Heart right ventricle (tissue), 16 donors: ENCODE measurements around the gene PLXNB3. TPM values are rescaled to one million over a fixed set of nuclear protein-coding genes. Genes with fewer than 3 reads are reported as not detected.

ENCODE experiments used
- ATAC-seq, 8 donors: fragments of 200-7000 bp; cut with Tn5 transposase; one replicate each; pipeline ENCODE4 v1.9.1; 2020; ENCODE audit warnings: mild to moderate bottlenecking in 8 of 8, moderate library complexity in 8 of 8, moderate number of reproducible peaks in 1 of 8
- DNase-seq, 2 donors: peaks; one replicate each; pipeline ENCODE4 v3.0.0-alpha.2; 2020
- H3K27ac ChIP-seq, 10 donors: fragments of 200-600 bp; sonication (generic) in 2 of 10; one replicate each; pipeline versions ENCODE4 v1.5.0 to v1.8.0; 2020 to 2022; ENCODE audit warnings: mild to moderate bottlenecking in 3 of 10
- H3K27me3 ChIP-seq, 7 donors: fragments of 200-600 bp; one replicate each; pipeline ENCODE4 v1.8.0; 2021 to 2022; ENCODE audit warnings: mild to moderate bottlenecking in 2 of 7
- H3K36me3 ChIP-seq, 9 donors: fragments of 200-600 bp; sonication (generic) in 1 of 9; one replicate each; pipeline versions ENCODE4 v1.5.0 to v1.8.0; 2020 to 2022; ENCODE audit warnings: mild to moderate bottlenecking in 2 of 9
- H3K4me1 ChIP-seq, 9 donors: fragments of 200-600 bp; sonication (generic) in 1 of 9; one replicate each; pipeline versions ENCODE4 v1.5.0 to v1.8.0; 2020 to 2022; ENCODE audit warnings: mild to moderate bottlenecking in 4 of 9
- H3K4me3 ChIP-seq, 10 donors: fragments of 200-600 bp; sonication (generic) in 2 of 10; one replicate each; pipeline versions ENCODE4 v1.5.0 to v1.8.0; 2020 to 2022; ENCODE audit warnings: mild to moderate bottlenecking in 7 of 10, moderate library complexity in 2 of 10
- H3K9me3 ChIP-seq, 11 donors: fragments of 200-600 bp in 10 of 11; sonication (generic) in 2 of 11; one replicate each; pipeline versions ENCODE4 v1.5.0 to v1.8.0; 2013 to 2022; ENCODE audit warnings: mild to moderate bottlenecking in 2 of 11, control low read depth in 1 of 11, moderate library complexity in 1 of 11
- WGBS, 2 donors: extraction: QIAGEN DNeasy Blood & Tissue Kit; methylation state at CpG; one replicate each; pipeline ENCODE4 v1.1.7; 2013; ENCODE audit warnings: inconsistent platforms in 1 of 2; 5-methylcytosine and 5-hydroxymethylcytosine counted together
- intact Hi-C, 10 donors: fragments of 100-400 bp; cut with DNase I; formaldehyde crosslinking; loops; one replicate each; pipeline versions ENCODE4 v1.11.1 to v1.14.2; 2022
- polyA plus RNA-seq, 2 donors: library from polyadenylated mRNA; stranded (reverse); fragments of 200-250 nt; gene quantifications; one replicate each; pipeline ENCODE4 v1.2.3, GENCODE V29; 2013
- total RNA-seq, 10 donors: library from RNA; stranded (reverse); fragmentation: NEBNext Ultra II Directional in 3 of 10; extraction: Animal tissue kit (Norgen Biotek cat#: 25700) in 3 of 10; gene quantifications; one replicate each; pipeline versions ENCODE4 v1.2.1 to v1.2.4, GENCODE V29; 2021 to 2023
- TF ChIP-seq, protein P1 (sequence below), 9 donors: fragments of 200-600 bp; sonication (generic) in 2 of 9; IDR thresholded peaks; one replicate each; pipeline versions ENCODE4 v1.5.0 to v1.8.0; 2021 to 2022; ENCODE audit warnings: antibody characterized with exemption in 9 of 9, mild to moderate bottlenecking in 5 of 9, moderate library complexity in 1 of 9
- donor health status: Arrhythmogenic right ventricular cardiomyopathy.
- donor health status: ischemic (EF 13 %, LVEDD 7.1; RV severe dilation, severe dysfunction).
- donor health status: healthy with polysubstance abuse.
- donor health status: DM: no; HTN: yes; CAD: no.
- donor health status: DM: no; HTN: no; CAD: no.
- donor health status: ischemic (EF 25% LVEDD 6.9; RV normal size, moderate dysfunction).
- donor health status: ischemic (EF 25% LVEDD 5.7; RV mildly dilated, moderate dysfunction).
- donor health status: healthy.
- donor health status: DM: yes; HTN: yes; CAD: no.
- donor health status: Ischemic cardiomyopathy.
- donor health status: ischemic (EF 35%, LVEDD 5.7; RV mildly dilated, moderate dysfunction).
- donor health status: nonischemic (EF 11% LVEDD 7.7; RV severe dilation, severe dysfunction).
- donor health status: DM: yes; HTN: yes; CAD: no.
- donor health status: PGD.
- donor health status: ischemic (EF 29% LVEDD 5.4; RV normal size, mild dysfunction).
- donor health status: nonischemic (EF 23%, LVEDD 6.1; RV moderate dilation, normal function).

Gene PLXNB3
- total and polyA plus RNA-seq, 12 donors = 1.1 to 8.1 (median 4.3) TPM

DNA sequence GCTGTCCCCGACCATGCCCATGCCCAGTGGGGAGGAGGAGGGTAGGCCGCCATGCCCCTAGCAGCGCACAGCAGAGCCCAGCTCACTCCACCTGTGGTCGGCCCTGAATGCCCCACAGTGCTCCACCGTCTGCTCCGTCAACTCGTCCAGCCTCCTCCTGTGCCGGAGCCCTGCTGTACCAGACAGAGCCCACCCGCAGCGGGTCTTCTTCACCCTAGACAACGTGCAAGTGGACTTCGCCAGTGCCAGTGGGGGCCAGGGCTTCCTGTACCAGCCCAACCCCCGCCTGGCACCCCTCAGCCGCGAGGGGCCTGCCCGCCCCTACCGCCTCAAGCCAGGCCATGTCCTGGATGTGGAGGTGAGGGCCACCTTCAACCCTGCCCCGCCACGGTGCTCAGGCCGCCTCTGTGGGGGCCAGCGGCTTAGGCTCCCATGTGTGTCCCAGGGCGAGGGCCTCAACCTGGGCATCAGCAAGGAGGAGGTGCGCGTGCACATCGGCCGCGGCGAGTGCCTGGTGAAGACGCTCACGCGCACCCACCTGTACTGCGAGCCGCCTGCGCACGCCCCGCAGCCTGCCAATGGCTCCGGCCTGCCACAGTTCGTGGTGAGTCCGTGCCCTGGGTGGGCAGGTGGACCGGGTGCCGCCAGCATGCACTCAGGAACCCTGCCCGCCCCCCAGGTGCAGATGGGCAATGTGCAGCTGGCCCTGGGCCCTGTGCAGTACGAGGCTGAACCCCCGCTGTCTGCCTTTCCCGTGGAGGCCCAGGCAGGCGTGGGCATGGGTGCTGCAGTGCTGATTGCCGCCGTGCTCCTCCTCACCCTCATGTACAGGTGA lies 9.9 kb downstream of the PLXNB3 start:
- TF ChIP-seq, protein P1, sequence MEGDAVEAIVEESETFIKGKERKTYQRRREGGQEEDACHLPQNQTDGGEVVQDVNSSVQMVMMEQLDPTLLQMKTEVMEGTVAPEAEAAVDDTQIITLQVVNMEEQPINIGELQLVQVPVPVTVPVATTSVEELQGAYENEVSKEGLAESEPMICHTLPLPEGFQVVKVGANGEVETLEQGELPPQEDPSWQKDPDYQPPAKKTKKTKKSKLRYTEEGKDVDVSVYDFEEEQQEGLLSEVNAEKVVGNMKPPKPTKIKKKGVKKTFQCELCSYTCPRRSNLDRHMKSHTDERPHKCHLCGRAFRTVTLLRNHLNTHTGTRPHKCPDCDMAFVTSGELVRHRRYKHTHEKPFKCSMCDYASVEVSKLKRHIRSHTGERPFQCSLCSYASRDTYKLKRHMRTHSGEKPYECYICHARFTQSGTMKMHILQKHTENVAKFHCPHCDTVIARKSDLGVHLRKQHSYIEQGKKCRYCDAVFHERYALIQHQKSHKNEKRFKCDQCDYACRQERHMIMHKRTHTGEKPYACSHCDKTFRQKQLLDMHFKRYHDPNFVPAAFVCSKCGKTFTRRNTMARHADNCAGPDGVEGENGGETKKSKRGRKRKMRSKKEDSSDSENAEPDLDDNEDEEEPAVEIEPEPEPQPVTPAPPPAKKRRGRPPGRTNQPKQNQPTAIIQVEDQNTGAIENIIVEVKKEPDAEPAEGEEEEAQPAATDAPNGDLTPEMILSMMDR (IDR thresholded peaks at IDR 0.05) = no peak
- no peaks in the 10 kb centered on the region for H3K36me3 ChIP-seq
- ATAC-seq (no peak), DNase-seq (peak in 1 of 2 donors; percentile 4)
- 95 to 96% methylated on average over 39 to 48 of the region's 48 CpGs for WGBS, 2 donors
- H3K27me3 ChIP-seq = no peaks in the 10 kb centered on the region
- H3K27ac ChIP-seq = no peak overlapping the region
- H3K9me3 ChIP-seq = no peaks in the 10 kb centered on the region
- H3K4me1 ChIP-seq = no peaks in the 10 kb centered on the region
- intact Hi-C loops = no loop called here
- H3K4me3 ChIP-seq = no peak overlapping the region

DNA sequence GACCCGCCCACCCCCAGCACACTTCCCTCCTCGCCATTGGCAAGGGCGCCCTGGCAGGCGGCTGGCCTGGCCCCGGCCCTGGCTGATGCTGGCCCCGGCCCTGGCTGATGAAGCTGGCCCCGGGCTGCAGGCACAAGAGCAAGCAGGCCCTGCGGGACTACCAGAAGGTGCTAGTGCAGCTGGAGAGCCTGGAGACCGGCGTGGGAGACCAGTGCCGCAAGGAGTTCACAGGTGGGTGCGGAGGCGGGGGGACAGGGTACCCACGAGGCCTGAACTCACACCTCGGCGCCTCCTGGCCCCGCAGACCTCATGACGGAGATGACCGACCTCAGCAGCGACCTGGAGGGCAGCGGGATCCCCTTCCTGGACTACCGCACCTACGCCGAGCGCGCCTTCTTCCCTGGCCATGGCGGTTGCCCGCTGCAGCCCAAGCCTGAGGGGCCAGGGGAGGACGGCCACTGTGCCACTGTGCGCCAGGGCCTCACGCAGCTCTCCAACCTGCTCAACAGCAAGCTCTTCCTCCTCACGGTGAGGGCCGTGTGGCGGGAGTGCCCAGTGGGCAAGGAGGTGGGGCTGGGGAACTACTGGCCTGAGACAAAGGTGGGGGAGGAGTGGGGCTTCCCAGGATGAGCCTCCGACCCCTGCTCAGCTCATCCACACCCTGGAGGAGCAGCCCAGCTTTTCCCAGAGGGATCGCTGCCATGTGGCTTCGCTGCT lies 10.7 kb downstream of the PLXNB3 start:
- no peak for ATAC-seq
- H3K27ac ChIP-seq = no peak overlapping the region
- 92 to 94% methylated on average over 26 to 37 of the region's 37 CpGs for WGBS, 2 donors
- H3K27me3 ChIP-seq = no peaks in the 10 kb centered on the region
- H3K9me3 ChIP-seq = no peaks in the 10 kb centered on the region
- H3K4me3 ChIP-seq = no peak overlapping the region
- TF ChIP-seq, protein P1 (IDR thresholded peaks at IDR 0.05) = no peak
- H3K36me3 ChIP-seq = no peaks in the 10 kb centered on the region
- no peaks in the 10 kb centered on the region for H3K4me1 ChIP-seq
- intact Hi-C loops = no loop called here
- DNase-seq = no peak

DNA sequence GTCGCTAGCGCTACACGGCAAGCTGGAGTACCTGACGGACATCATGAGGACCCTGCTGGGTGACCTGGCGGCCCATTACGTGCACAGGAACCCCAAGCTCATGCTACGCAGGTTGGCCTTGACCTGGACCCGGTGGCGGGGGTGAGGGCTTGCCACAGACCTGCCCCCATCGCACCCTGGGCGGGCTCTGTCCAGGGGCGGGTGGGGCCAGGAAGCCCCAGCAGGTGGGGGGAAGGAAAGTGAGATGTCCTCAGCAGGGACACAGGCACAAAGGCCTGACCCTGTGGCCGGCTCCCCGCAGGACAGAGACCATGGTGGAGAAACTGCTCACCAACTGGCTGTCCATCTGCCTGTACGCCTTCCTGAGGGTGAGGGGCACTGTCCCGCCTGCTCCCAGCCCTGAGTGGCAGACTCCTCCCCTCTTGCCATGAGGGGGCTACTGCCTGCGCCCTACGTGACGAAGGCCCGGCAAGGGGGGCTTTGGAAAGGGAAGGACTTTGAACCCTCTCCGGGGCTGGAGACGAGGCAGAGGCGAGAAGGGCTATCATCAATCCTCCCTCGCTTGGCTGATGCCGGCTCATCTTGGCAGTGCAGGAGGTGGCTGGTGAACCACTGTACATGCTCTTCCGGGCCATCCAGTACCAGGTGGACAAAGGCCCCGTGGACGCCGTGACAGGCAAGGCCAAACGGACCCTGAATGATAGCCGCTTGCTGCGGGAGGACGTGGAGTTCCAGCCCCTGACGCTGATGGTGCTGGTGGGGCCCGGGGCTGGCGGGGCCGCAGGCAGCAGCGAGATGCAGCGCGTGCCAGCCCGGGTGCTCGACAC lies 11.5 kb downstream of the PLXNB3 start:
- 93 to 94% methylated on average over 41 of the region's 42 CpGs for WGBS, 2 donors
- Histone ChIP-seq H3K27me3 (peaks cover 0 to 1% (median 0%) of the 10 kb centered on the region in 7 donors), H3K9me3 (no peaks in the 10 kb centered on the region), H3K36me3 (no peaks in the 10 kb centered on the region), H3K4me1 (peaks cover 0 to 6% (median 3%) of the 10 kb centered on the region in 9 donors), H3K27ac (no peak overlapping the region), H3K4me3 (no peak overlapping the region)
- ATAC-seq = no peak
- no peak for DNase-seq
- intact Hi-C loops = no loop called here
- TF ChIP-seq, protein P1 (IDR thresholded peaks at IDR 0.05) = no peak

DNA sequence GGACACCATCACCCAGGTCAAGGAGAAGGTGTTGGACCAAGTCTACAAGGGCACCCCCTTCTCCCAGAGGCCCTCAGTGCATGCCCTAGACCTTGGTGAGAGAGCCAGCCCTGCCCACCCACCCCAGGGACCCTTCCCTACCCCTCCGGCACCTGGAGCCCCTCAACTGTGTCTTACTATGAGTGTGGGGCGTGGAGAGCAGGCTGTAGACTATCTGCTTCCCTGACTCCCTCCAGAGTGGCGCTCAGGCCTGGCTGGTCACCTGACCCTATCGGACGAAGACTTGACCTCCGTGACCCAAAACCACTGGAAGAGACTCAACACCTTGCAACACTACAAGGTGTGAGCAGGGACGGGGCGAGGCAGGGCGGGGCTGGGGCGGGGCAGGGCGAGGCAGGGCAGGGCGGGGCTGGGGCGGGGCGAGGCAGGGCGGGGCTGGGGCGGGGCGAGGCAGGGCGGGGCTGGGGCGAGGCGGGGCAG lies 12.1 kb downstream of the PLXNB3 start:
- ATAC-seq = no peak
- no peaks in the 10 kb centered on the region for H3K36me3 ChIP-seq
- no peaks in the 10 kb centered on the region for H3K9me3 ChIP-seq
- no peak overlapping the region for H3K4me3 ChIP-seq
- DNase-seq = no peak
- 78 to 90% methylated on average over 8 to 18 of the region's 20 CpGs for WGBS, 2 donors
- TF ChIP-seq, protein P1 (IDR thresholded peaks at IDR 0.05) = no peak
- H3K4me1 ChIP-seq = peaks cover 0 to 13% (median 6%) of the 10 kb centered on the region in 9 donors
- intact Hi-C loops = no loop called here
- no peak overlapping the region for H3K27ac ChIP-seq
- peaks cover 0 to 8% (median 0%) of the 10 kb centered on the region in 7 donors for H3K27me3 ChIP-seq
